Stomach (tissue), 4 donors: ENCODE results near the gene PPAN.

Experiments used
- CTCF ChIP-seq, 7 experiments: fragments of 450-650 bp in 4 of 7; fragments of 200-600 bp in 3 of 7; sonication (generic) in 3 of 7; IDR thresholded peaks; one replicate each; pipeline ENCODE4 v1.5.1; 2016 to 2019; ENCODE audit warnings: antibody characterized with exemption in 7 of 7, control low read depth in 2 of 7, mild to moderate bottlenecking in 1 of 7
- EP300 ChIP-seq: sonication (generic); formaldehyde crosslinking; IDR thresholded peaks from one replicate; pipeline ENCODE4 v1.6.1; 2017; ENCODE audit warnings: antibody characterized with exemption
- POLR2A ChIP-seq, 4 donors: fragments of 450-650 bp; IDR thresholded peaks; one replicate each; pipeline ENCODE4 v1.6.1; 2016; ENCODE audit warnings: antibody characterized with exemption in 4 of 4, control low read depth in 2 of 4, mild to moderate bottlenecking in 1 of 4, moderate library complexity in 1 of 4
- POLR2AphosphoS5 ChIP-seq, 3 donors: sonication (generic); formaldehyde crosslinking; IDR thresholded peaks; one replicate each; pipeline ENCODE4 v1.6.1; 2016; ENCODE audit warnings: antibody characterized with exemption in 3 of 3

DNA sequence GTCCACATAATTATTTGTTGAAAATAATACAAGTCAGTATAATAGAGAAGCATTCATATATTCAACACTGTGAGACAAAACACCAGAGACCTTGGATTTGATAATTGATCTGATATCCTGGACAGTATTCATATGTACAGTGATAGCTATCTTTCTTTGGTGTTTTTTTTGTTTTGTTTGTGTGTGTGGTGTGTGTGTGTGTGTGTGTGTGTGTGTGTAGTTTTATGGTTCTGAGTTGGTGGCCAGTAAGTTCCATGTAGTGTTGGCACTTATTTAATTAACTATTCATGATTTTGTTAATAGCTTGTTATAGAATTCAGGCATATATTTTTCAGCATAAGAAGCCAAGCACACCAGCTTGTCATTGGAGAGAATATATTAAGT, 2.0 kb upstream of the PPAN start:
- TF ChIP-seq CTCF (IDR thresholded peaks at IDR 0.05): no peak
- no peak for TF ChIP-seq EP300
- no peak for TF ChIP-seq POLR2AphosphoS5 (IDR thresholded peaks at IDR 0.05)
- no peak for TF ChIP-seq POLR2A (IDR thresholded peaks at IDR 0.05)
